ENCODE measurements around the gene HLA-B. TPM values are rescaled to one million over a fixed set of nuclear protein-coding genes. Genes with fewer than 3 reads are reported as not detected.

The HLA-B gene
- total RNA-seq, 1 donor from 2014 or later, result 16.2 TPM

DNA sequence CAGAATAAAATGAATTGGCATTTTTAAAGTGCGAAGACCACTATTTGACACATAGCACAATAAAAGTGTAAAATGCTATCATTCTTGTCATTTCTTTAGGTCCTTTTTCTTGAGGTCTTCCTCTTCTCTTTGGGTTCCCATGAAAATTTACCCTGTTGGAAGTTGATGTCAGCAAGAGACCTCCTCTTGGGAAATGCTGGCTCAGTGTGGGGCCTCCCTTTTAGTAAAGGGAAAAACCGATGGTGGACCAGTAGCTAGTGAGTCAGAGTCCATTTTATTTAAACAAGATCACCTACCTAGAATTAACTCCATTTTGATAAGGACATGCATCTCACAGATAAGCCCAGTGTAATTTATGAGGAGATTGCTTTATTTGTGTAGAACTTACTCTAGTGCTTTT, 47.3 kb downstream of the HLA-B start:
- Mint-ChIP-seq H3K9me3 (peaks cover 2% of the 10 kb centered on the region), H3K4me1 (peaks cover 5% of the 10 kb centered on the region), H3K27ac (no peak overlapping the region), H3K36me3 (no peaks in the 10 kb centered on the region), H3K27me3 (ENCODE audit: insufficient read depth, low read depth) (peaks cover 3% of the 10 kb centered on the region), H3K4me3 (no peak overlapping the region)
- peaks cover 17% of the 10 kb centered on the region for H3K27me3 ChIP-seq
- no peak overlapping the region for H3K4me2 ChIP-seq
- no peak overlapping the region for H3K27ac ChIP-seq
- no peaks in the 10 kb centered on the region for H3F3A ChIP-seq (ENCODE audit: low read depth)
- H3K79me2 ChIP-seq (ENCODE audit: low read depth), result no peaks in the 10 kb centered on the region
- TF ChIP-seq EZH2phosphoT487 (IDR thresholded peaks at IDR 0.05), result no peak
- no peak for TF ChIP-seq EZH2 (IDR thresholded peaks at IDR 0.05)
- TF ChIP-seq, protein P1, sequence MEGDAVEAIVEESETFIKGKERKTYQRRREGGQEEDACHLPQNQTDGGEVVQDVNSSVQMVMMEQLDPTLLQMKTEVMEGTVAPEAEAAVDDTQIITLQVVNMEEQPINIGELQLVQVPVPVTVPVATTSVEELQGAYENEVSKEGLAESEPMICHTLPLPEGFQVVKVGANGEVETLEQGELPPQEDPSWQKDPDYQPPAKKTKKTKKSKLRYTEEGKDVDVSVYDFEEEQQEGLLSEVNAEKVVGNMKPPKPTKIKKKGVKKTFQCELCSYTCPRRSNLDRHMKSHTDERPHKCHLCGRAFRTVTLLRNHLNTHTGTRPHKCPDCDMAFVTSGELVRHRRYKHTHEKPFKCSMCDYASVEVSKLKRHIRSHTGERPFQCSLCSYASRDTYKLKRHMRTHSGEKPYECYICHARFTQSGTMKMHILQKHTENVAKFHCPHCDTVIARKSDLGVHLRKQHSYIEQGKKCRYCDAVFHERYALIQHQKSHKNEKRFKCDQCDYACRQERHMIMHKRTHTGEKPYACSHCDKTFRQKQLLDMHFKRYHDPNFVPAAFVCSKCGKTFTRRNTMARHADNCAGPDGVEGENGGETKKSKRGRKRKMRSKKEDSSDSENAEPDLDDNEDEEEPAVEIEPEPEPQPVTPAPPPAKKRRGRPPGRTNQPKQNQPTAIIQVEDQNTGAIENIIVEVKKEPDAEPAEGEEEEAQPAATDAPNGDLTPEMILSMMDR (IDR thresholded peaks at IDR 0.05), result no peak
- no peaks in the 10 kb centered on the region for H3K9me3 ChIP-seq (ENCODE audit: low read depth)
- no peak for DNase-seq (ENCODE audit: low spot score)
- no peak overlapping the region for H2AFZ ChIP-seq (replicated peaks)
- no peak overlapping the region for H3K9ac ChIP-seq
- H3K4me3 ChIP-seq, result no peak overlapping the region
- H3K36me3 ChIP-seq, result no peaks in the 10 kb centered on the region
- H3K4me1 ChIP-seq, result no peaks in the 10 kb centered on the region
- H4K20me1 ChIP-seq (ENCODE audit: low read depth), result no peaks in the 10 kb centered on the region

DNA sequence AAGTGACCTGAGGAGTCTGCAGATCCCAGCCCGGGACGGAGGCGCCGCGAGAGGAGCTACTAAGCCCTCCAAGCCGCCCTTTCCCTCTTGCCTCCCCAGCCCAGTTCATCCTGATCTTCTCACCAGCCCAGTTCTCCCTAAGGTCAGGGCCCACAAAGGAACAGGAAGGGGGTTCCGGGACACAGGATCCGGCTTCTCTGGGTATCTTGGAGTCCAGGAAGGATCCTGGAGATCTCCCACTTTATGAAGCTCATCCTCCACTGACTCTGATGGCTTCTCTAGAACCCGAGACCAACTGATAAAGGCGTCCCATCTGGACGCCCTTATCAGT, 48.2 kb downstream of the HLA-B start:
- Histone ChIP-seq H3K4me2 (no peak overlapping the region), H3K4me3 (no peak overlapping the region), H3K27ac (no peak overlapping the region), H3K4me1 (no peaks in the 10 kb centered on the region), H3K36me3 (no peaks in the 10 kb centered on the region), H3K27me3 (peaks cover 17% of the 10 kb centered on the region), H2AFZ (replicated peaks) (no peak overlapping the region), H3K79me2 (ENCODE audit: low read depth) (no peaks in the 10 kb centered on the region), H3F3A (ENCODE audit: low read depth) (no peaks in the 10 kb centered on the region), H3K9me3 (ENCODE audit: low read depth) (no peaks in the 10 kb centered on the region), H3K9ac (no peak overlapping the region), H4K20me1 (ENCODE audit: low read depth) (no peaks in the 10 kb centered on the region)
- no peak for DNase-seq (ENCODE audit: low spot score)
- H3K27ac Mint-ChIP-seq, result no peak overlapping the region
- no peak overlapping the region for H3K4me3 Mint-ChIP-seq
- peaks cover 2% of the 10 kb centered on the region for H3K9me3 Mint-ChIP-seq
- TF ChIP-seq, protein P1 (IDR thresholded peaks at IDR 0.05), result no peak
- TF ChIP-seq EZH2phosphoT487 (IDR thresholded peaks at IDR 0.05) (no peak), EZH2 (IDR thresholded peaks at IDR 0.05) (no peak)
- H3K27me3 Mint-ChIP-seq (ENCODE audit: insufficient read depth, low read depth), result peaks cover 3% of the 10 kb centered on the region
- H3K4me1 Mint-ChIP-seq, result no peaks in the 10 kb centered on the region
- no peaks in the 10 kb centered on the region for H3K36me3 Mint-ChIP-seq

DNA sequence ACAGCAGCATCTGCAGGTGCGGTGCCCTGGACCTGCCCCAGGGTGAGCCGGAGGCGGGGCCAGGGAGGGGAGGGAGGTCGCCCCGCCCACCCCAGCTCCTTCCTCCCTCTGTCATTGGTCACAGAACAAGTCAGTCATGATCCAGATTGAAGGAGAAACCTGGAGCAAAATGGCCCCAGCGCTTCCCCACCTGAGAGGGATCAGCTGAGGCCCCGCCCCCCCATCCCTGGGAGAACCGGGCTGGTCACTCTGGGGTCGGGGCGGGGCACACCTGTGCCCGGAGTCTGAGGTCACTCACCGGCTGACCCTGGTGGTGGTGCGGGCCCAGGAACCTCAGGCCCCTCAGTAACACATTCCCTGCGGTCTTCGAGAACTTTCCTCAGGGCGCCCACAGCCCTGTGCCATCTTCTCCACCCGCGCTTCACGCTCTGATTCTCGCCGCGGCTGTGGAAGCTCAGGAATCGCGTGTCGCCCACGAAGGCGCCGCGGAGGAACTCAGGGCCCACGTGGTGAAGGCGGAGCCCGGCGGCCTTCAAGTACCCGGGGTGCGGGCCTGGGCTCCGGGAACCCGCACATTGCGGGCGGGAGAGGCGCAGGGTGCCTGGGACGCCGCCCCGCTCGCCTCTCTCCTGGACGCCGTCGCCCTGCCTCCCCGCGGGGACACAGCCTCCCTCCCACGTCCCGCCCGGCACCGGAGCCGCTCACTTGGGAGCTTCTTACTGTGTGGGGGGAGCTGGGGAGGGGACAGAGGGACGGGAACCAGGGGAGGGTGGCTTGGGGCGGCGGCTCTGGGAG, 48.7 kb downstream of the HLA-B start:
- Histone ChIP-seq H4K20me1 (ENCODE audit: low read depth) (no peaks in the 10 kb centered on the region), H3K4me2 (no peak overlapping the region), H3K9ac (no peak overlapping the region), H3K27me3 (peaks cover 17% of the 10 kb centered on the region), H3K27ac (no peak overlapping the region), H3K4me3 (no peak overlapping the region), H3F3A (ENCODE audit: low read depth) (no peaks in the 10 kb centered on the region), H3K79me2 (ENCODE audit: low read depth) (no peaks in the 10 kb centered on the region), H3K4me1 (no peaks in the 10 kb centered on the region), H2AFZ (replicated peaks) (no peak overlapping the region), H3K36me3 (no peaks in the 10 kb centered on the region), H3K9me3 (ENCODE audit: low read depth) (no peaks in the 10 kb centered on the region)
- peak; percentile 10 for DNase-seq (ENCODE audit: low spot score)
- H3K9me3 Mint-ChIP-seq, result peaks cover 2% of the 10 kb centered on the region
- H3K27ac Mint-ChIP-seq, result no peak overlapping the region
- H3K4me1 Mint-ChIP-seq, result peaks cover 3% of the 10 kb centered on the region
- H3K36me3 Mint-ChIP-seq, result no peaks in the 10 kb centered on the region
- no peak overlapping the region for H3K4me3 Mint-ChIP-seq
- TF ChIP-seq, protein P1 (IDR thresholded peaks at IDR 0.05), result no peak
- TF ChIP-seq EZH2phosphoT487 (IDR thresholded peaks at IDR 0.05) (no peak), EZH2 (IDR thresholded peaks at IDR 0.05) (no peak)
- peaks cover 3% of the 10 kb centered on the region for H3K27me3 Mint-ChIP-seq (ENCODE audit: insufficient read depth, low read depth)

Measured in neural progenitor cell (in vitro differentiated cells).